AG09319 (cell line): ENCODE results near the gene URB1.
"Not testable (repeated sequence)": the region's sequence is repeated elsewhere in the genome, so short reads cannot be mapped to it uniquely, and the experiment has no call there.

Source experiments
- DNase-seq: peaks from one replicate; pipeline ENCODE4 v3.0.0-alpha.2; 2010; ENCODE audit warnings: low read depth; ENCODE audit errors: extremely low read depth
- CTCF ChIP-seq: IDR thresholded peaks from 2 replicates; pipeline ENCODE4 v1.5.1; 2011; ENCODE audit warnings: low read depth, mild to moderate bottlenecking, inconsistent platforms, low read length, moderate library complexity

URB1 gene

DNA sequence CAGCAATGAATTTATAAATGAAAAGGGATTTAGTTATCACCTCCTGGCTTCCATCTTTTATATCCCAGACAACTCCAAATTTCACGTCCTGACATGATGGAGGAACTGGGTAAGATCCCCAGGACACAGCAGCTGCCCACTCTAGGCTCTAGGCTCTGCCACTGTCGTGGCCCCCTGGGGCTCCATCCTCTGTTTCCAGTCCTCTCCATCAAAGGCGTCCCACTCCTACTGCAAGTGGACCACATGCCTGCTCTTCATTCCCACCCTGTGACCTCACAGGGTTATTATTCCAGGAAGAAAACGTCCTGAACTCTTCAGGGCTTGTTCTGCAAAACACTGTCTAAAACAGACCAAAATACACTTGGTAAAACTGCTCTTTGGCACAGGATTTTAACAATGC lies 11.9 kb downstream of the URB1 start:
- TF ChIP-seq CTCF = no peak
- no peak for DNase-seq

DNA sequence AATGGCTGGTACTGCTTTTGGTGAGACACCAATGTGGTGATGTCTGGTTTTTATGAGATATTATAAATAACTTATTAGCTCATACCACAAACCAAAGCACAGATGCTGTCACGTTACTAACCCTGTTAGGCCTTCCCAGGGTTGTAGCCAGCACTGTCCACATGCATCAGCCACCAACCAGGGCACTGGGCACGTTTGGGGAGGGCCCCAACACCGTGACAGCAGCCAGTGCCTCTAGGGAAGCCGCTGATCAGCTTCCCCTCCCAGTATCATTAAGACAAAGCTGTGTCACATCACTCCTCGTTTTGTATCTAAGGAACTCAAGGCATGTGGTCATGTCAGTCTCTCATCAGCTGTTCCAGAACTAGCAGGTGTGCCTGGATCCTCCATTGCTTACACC lies 13.9 kb downstream of the URB1 start:
- no peak for TF ChIP-seq CTCF
- no peak for DNase-seq

- TF ChIP-seq CTCF = no peak
- DNase-seq = no peak
Measured at GRCh38 chr21:32377991-32378390, 14.8 kb downstream of the URB1 start.

GRCh38 chr21:32377506-32377905 lies 15.3 kb downstream of the URB1 start:
- DNase-seq = no peak
- no peak for TF ChIP-seq CTCF

GRCh38 chr21:32372755-32373154 lies 20.1 kb downstream of the URB1 start:
- no peak for DNase-seq

GRCh38 chr21:32371913-32372314 lies 20.9 kb downstream of the URB1 start:
- DNase-seq = peak; percentile 64
- TF ChIP-seq CTCF = no peak

More at GRCh38 chr21:32372755-32373154, 20.1 kb downstream of the URB1 start:
- no peak for TF ChIP-seq CTCF

DNA sequence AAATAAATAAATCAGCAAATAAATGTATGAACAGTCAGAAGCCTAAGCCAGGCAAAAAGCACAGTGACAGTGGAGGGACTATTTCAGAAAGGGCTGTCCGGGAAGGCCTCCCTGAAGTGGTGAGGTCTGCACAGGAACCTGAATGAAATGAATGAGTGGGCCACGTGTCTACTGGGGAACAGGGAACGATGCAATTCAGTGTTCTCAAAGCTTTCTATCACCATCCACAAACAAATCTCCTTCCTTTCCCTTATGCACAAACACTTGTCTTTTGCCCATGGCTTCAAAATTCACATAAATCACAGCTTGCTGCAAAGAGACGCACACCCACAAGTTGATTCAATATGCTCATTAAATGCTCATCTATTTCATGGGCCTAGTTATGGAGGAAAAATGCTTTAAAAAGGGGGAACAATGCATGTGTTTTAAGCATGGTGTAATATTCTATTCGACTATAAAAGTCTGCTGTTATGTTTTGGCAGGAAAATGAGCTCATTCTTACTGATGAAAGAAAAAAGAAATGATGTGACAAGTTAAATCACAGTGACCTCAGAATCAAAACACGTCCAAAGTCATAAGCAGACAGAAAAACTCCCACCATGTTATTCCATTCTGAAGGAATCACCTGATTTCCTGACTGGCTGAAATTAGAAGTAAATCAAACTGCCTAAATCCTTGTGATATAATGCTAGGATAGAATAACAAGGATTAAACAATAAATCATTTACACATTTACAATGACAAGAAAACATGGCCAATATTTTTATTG lies 21.6 kb downstream of the URB1 start:
- DNase-seq = no peak
- TF ChIP-seq CTCF = no peak

- not testable (repeated sequence) for DNase-seq
Measured at GRCh38 chr21:32368961-32369360, 23.9 kb downstream of the URB1 start.
